Mesothelial cell of epicardium (in vitro differentiated cells): ENCODE measurements around the gene TTK. TPM values are rescaled to one million over a fixed set of nuclear protein-coding genes. Genes with fewer than 3 reads are reported as not detected.

Experiments used
- DNase-seq, 2 experiments: peaks; one replicate each; pipeline ENCODE4 v3.0.0; 2021; ENCODE audit warnings: low spot score in 2 of 2; ENCODE audit not compliant: unreplicated experiment in 2 of 2
- H3K27ac Mint-ChIP-seq: 2 replicates; pipeline ENCODE4 v1.8.0; 2021; ENCODE audit warnings: mixed read lengths
- H3K27me3 Mint-ChIP-seq: 2 replicates; pipeline ENCODE4 v1.8.0; 2021; ENCODE audit warnings: low read depth, mixed read lengths
- H3K36me3 Mint-ChIP-seq: 2 replicates; pipeline ENCODE4 v1.8.0; 2021; ENCODE audit warnings: mixed read lengths
- H3K4me1 Mint-ChIP-seq: 2 replicates; pipeline ENCODE4 v1.8.0; 2021; ENCODE audit warnings: mixed read lengths
- H3K4me3 Mint-ChIP-seq: 2 replicates; pipeline ENCODE4 v1.8.0; 2021; ENCODE audit warnings: mild to moderate bottlenecking, moderate library complexity, mixed read lengths
- H3K9me3 Mint-ChIP-seq: 2 replicates; pipeline ENCODE4 v1.8.0; 2021; ENCODE audit warnings: mixed read lengths
- CTCF ChIP-seq: fragments of 200-600 bp; sonication (generic); IDR thresholded peaks from one replicate; pipeline ENCODE4 v1.5.0; 2021; ENCODE audit warnings: antibody characterized with exemption; ENCODE audit not compliant: unreplicated experiment
- total RNA-seq: library from RNA; stranded (reverse); gene quantifications from 3 replicates; pipeline ENCODE4 v1.2.1, GENCODE V29; 2021

Gene TTK
- total RNA-seq, 1 donor from 2014 or later = 13.5 TPM

- Mint-ChIP-seq H3K36me3 (no peaks in the 10 kb centered on the region), H3K4me1 (no peaks in the 10 kb centered on the region), H3K4me3 (no peak overlapping the region), H3K27ac (no peak overlapping the region), H3K27me3 (peaks cover 3% of the 10 kb centered on the region), H3K9me3 (peaks cover 41% of the 10 kb centered on the region)
- no peak for DNase-seq
- TF ChIP-seq CTCF = no peak
These were observed 33.3 kb upstream of the TTK start for GRCh38 chr6:79971193-79971592.

- peaks cover 6% of the 10 kb centered on the region for H3K27me3 Mint-ChIP-seq
- no peaks in the 10 kb centered on the region for H3K9me3 Mint-ChIP-seq
- DNase-seq = no peak
- no peaks in the 10 kb centered on the region for H3K4me1 Mint-ChIP-seq
- no peaks in the 10 kb centered on the region for H3K36me3 Mint-ChIP-seq
- no peak overlapping the region for H3K27ac Mint-ChIP-seq
- no peak overlapping the region for H3K4me3 Mint-ChIP-seq
- TF ChIP-seq CTCF = no peak
These were observed 22.8 kb upstream of the TTK start for GRCh38 chr6:79981652-79982051.

- H3K9me3 Mint-ChIP-seq = no peaks in the 10 kb centered on the region
- no peak for DNase-seq
- no peaks in the 10 kb centered on the region for H3K4me1 Mint-ChIP-seq
- TF ChIP-seq CTCF = no peak
- H3K36me3 Mint-ChIP-seq = no peaks in the 10 kb centered on the region
- peaks cover 3% of the 10 kb centered on the region for H3K27me3 Mint-ChIP-seq
- no peak overlapping the region for H3K4me3 Mint-ChIP-seq
- H3K27ac Mint-ChIP-seq = no peak overlapping the region
These were observed 20.2 kb upstream of the TTK start for GRCh38 chr6:79984261-79984660.

GRCh38 chr6:79985128-79985527 is 19.3 kb upstream of the TTK start:
- no peaks in the 10 kb centered on the region for H3K4me1 Mint-ChIP-seq
- no peak for TF ChIP-seq CTCF
- H3K9me3 Mint-ChIP-seq = no peaks in the 10 kb centered on the region
- no peak overlapping the region for H3K4me3 Mint-ChIP-seq
- no peak for DNase-seq
- H3K27me3 Mint-ChIP-seq = peaks cover 3% of the 10 kb centered on the region
- H3K36me3 Mint-ChIP-seq = no peaks in the 10 kb centered on the region
- H3K27ac Mint-ChIP-seq = no peak overlapping the region

- TF ChIP-seq CTCF = no peak
- Mint-ChIP-seq H3K4me3 (no peak overlapping the region), H3K36me3 (no peaks in the 10 kb centered on the region), H3K4me1 (no peaks in the 10 kb centered on the region), H3K27ac (no peak overlapping the region), H3K27me3 (no peaks in the 10 kb centered on the region), H3K9me3 (peaks cover 3% of the 10 kb centered on the region)
- no peak for DNase-seq
These were observed 14.8 kb upstream of the TTK start for GRCh38 chr6:79989641-79990040.
